GM18498 (cell line): Measurements from ENCODE around the gene HOXB3.
A peak's percentile ranks its signal among the peaks of the same experiment; 100 is the strongest.

Experiments used
- ATAC-seq: cut with Tn5 transposase; IDR thresholded peaks from one replicate; pipeline ENCODE4 v1.9.1; 2021; ENCODE audit warnings: mild to moderate bottlenecking, moderate library complexity; ENCODE audit not compliant: unreplicated experiment

HOXB3 gene

DNA sequence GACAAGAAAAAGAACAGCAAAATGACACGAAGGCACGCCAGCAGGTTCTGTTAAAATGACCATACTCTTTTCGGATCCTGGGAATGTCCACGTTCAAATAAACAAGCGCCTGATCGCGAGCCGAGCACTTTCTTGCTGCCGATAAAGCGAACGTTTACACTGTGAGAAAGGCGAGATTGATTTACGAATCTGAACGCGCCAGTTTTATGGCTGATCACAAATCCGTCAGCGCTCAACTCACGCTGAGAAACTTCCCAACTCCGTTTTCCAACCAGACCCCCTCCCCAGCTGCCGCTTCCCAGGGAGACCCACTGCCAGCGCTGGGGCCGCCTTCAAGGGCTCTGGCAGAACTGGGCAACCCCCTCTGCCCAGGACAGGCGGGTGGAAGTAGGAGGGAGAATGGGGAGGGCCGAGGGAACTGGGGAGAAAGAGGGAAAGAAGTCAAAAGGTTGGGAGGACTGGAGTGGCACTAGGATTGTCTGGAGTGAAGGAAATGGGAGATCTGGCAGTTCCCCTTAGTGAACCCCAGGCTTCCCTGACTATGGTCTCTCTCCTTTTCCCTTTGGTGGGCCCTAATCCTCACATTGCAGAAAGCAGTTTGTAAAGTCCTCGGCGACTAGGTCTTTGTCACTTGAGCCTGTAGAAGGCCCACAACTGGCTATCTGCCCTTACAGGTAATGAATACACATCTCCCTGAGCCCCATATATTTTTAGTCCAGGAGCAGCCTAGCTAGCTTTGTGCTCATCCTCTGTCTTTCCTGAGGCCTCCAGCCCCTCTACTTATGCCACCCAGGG lies 18.8 kb downstream of the HOXB3 start:
- ATAC-seq, result no peak

DNA sequence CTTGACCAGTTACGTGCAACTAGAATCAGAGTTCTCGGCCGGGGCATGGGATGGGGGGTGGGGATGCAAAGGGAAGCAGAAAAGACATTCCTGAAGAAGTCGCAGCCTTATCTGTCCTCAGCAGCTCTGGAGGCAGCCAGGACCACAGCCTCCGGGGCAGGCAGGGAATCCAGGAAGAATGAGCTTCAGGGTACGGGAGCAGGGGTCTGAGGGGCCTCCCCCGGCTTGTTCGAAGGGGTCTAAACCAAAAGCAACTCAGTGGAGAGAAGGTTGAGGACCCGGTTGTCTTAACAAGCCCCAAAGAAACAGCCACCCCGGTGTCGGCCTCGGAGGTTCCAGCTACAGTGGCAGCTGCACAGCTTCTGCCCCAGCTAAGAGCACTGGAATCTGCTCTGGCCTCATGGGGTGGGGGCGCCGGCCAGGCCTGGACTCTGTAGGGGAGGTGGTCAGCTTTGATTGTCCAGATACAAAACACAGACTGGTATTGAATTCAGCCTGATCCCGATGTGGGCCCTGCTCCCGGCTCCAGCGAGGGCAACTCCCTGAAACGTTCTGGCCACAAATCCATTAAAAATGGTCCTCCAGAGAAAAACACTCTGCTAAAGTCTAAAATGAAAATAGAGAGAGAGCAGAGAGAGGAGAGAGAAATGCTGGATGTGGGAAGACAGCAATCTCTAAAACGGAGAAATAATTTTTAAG lies 19.6 kb downstream of the HOXB3 start:
- no peak for ATAC-seq

DNA sequence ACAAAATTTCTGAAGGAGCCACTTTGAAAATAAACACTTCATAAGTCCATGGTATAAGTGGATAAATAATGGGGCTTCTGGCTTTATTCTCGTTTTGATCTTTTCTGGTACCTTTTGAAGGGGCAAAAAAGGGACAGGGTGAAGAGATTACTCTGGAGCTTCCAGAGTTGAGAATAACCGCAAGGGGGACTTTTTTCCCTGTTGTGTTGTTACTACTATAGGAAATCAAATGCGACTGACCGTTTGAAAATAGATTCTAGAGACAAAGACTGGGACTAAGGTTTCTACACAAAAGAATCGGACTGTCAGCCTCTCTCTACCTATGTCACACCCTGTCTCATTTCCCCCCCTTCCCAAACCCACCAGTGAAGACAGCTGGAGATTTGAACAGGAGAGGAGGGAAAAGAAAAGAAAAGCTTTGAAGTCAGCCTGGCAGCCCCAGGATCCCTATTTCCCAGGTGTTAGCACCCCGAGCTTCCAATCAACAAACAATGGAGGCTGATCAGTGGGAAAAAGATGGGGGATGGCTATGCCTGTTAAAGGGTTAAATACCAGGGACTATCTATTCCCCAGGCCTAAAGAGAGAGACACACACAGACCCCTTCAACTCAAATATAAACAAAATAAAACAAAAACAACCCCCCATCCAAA lies 20.2 kb downstream of the HOXB3 start:
- ATAC-seq, result no peak

DNA sequence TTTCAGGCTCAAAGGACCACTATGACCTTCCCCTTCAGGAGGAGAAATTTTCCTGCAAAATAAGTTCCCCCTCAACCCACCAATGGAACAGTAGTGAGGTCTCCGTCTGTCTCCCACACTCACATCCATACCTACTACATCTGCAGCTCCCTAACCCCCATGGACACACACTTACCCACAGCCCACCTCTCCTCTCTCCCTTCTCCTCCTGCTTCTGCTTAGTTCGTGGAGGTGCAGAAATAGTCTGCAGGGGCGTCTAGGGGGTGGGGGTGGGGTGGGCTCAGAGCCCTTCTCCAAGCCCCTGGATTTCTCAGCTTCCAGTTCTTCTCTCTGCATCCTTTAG lies 20.8 kb downstream of the HOXB3 start:
- ATAC-seq, result no peak

DNA sequence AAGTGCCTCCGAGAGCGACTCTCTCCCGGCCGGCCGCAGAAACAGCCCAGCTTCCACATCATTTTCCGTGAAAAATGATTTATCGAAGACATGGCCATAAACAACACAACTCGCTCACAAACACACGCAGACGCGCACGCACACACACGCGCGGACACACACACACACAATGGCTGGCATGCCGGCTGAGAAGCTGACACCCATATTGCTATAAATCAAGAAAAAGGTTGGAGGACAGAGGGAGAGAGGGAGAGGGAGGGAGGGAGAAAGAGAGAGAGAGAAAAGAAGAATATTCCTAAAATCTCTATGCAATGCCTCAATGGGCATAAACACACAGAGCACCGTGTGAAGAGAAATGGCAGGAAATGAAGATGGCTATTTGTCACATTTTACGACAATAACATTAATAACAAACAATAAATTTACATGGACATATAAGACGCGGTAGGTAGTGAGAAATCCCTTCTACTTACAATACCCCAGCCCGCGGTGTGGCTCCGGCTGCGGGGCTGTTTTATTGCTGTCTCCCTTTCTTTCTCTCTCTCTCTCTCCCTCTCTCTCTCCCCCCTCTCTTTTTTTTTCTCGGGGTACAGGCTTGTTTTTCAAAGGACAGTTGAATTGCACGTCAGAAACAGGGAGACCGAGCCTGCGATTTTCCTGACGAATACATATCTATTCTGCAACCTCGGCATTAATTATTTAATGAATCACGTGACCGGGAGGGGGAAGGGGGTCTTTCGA lies 21.4 kb downstream of the HOXB3 start:
- ATAC-seq, result no peak

DNA sequence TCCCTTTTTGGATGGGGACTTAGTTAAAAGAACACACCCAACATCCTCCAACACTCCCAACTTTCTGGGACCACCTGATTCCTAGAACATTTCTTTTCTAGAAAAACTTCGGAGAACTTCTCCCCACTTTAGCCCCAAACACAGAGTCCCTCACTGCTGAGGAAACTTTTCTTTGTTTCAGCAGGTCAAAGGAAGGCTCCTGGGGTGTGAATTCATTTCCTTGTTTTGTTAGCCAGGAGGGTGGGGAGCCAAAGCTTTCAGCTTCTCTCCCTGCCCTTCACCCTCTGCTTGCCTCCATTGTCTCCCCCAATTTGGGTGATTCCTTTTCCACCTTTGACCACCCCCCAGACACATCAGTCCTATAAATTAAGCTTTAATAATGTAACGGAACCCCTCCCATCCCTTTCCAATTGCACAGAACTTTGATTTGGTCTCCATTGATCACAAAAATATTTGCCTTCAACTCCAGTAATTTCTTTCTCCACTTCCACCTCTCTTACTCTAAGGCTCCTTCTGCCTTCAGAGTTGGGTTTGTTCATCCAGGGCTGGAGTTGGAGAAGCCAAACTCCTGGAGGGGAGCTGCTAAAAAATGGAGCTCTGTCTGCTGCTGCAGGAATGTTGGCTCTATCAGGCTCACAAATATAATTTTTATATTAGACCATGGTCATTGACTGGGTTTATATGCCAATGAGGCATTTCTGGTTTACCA lies 22.2 kb downstream of the HOXB3 start:
- no peak for ATAC-seq

DNA sequence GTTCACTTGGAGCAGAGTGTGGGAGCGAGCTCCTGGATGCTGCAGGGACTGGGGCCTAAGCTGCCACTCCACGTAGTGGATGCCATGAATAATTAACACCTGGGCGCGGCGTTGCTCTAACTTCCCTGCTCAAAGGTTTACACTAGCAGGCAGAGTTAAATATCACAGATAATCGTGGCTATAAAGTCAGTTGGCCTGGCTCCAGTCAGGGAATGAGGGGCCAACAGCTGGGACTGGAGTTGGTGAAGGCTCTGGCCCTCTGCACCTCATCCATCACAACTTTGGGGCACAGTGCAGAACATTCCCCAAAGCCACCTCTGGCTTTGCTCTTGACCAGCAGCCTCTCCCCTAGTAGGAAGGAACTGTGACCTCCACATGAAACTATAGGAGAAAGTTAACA lies 22.8 kb downstream of the HOXB3 start:
- no peak for ATAC-seq

DNA sequence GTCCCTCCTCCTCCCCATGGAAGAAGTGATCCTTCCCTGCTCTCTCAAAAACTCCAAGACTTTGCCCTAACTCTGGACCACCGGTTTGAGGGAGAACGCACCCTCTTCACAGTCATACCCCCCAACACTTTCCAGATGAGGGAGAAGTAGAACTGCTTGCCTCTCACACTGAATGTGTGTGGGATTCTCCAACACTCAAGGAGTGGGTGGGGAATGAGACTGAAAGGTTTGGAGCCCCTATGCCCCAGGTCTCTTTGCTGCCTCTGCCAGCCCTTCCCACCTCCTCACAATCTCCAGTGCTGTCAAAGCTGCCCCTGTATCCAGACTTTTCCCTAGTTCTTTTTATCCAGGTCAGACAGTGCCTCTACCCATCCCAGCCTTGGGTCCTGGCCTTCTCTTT lies 23.3 kb downstream of the HOXB3 start:
- ATAC-seq, result no peak

DNA sequence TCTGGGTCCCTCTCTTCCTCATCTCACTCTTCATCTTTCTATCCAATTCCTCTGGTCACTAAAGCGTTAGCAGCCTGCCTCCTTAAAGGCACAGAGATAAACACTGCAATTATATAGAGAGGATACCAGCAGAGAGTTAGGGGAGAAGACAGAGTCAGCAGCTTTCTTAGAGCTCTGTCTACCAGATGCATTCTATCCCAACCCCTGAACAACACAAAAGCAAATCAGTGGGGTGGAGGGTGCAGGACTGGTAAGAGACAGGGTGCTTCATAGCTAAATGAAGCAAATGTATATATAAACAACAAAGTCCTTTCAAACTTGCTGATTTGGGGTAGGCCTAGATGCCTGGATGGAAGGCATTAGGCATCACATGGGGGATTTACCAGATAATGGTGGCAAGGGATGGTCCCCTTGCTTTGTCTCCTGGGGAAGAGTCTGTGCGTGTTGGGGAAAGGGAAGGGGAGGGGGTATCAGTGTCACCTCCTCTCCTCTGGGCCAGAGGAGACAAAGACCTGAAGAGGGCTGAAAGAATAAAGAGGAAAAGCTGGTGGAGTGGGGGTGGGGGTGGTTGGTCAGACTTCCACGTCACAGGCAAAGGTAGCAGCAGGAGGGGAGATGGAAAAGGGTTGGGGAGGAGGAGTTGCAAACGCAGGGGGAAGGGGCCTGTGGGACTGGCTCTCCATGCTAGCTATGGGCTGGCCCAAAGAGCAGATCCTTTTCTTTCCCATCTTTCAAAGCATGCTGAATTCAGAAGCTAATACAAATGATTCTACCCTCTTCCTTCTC lies 23.9 kb downstream of the HOXB3 start:
- no peak for ATAC-seq

DNA sequence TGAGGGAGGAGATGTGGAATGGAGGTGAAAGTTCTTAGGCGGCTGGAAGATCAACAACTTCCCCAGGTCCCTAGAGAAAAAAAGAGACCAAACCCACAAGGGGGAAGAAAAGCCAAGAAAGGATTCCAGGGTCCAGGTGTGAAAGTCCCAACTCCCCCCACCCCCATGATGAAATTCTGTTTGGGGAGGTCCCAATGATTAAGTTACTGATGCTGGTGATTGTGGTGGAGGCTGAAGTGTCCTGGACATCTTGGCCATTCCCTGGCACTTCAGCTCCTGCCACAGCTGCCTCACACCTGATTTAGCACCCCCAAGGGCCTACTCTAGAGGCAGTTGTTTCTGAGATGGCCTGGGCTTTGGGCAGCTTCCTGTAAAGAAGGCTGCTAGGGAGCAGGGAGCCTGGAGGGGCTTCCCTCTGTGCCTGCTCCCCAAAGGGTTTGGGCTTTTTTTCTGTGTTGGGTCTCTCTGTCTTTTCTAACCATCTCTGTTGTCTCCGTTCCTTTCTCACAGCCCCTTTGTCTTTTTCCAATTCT lies 25.0 kb downstream of the HOXB3 start:
- no peak for ATAC-seq

DNA sequence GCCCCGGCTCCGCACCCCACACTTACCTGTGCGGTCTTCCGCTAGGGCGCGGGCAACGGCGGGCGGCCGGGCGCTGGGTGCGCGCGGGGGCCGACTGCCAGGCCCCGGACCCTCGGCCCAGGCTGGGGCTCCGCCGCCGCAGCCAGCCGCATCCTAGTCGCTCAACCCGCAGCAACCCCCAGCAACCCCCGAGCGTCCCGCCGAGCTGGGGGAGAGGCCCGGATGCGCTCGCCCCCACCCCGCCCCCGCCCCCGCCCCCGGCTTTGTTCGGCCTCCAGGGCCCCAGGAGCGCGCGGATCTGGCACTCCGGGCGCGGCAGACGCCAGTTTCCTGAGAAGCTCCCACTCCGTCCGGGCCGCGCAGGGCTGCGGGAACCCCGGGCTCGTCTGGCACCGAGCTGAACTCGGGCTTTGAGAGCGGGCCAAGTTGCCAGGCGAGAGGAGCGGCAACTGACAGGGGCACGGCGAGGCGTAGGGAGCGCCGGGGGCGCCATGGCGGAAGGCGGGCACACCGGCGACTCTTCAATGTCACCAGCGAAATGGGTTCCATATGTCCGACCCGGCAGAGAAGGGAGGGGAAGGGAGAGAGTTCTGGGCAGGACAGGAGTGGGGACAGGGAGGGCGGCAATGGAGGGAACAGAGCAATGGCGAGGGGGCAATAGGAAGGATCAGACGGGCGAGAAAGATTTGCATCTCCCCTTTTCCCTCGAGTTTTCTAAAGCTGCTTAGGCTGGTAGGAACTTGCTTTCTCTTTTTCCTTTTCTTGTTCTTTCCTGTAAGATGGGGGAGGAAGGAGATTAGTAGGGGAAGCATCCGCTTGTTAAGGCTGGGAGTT lies 25.6 kb downstream of the HOXB3 start:
- no peak for ATAC-seq

DNA sequence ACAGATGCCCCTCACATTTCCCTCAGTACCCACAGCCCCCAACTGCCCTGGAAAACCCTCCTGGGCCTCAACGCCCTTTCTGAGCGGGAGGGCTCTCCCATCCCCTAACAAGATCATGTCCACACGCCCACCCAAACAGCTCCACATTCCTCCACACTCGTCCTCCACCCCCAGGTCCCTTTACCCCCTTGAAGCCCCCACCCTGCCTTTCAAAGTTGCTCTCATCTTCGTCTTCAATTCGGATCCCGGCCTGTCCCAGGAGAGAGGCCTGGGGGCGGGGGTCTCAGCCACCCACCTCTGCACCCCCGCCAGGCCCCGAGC lies 26.2 kb downstream of the HOXB3 start:
- no peak for ATAC-seq

DNA sequence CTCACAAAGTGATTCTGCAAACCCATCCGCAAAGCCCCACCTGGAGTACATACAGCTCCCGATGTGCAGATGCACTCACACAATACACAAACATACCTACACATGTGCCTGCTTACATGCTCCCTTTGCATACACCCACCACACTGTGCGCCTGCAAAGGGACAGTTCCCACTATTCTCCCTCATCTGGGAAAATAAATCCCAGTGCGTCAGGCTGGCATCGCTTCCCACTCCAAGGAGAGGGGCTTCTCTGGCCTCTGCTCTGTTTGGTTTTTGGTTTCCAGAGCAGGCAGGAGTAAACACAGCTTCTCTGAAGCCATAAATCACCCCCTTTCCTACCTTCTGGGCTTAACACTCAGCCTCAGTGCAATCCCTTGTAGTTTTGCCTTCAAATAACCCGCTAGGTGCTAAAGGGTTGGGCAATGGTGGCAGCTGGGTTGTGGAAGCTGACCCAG lies 26.6 kb downstream of the HOXB3 start:
- ATAC-seq, result no peak

DNA sequence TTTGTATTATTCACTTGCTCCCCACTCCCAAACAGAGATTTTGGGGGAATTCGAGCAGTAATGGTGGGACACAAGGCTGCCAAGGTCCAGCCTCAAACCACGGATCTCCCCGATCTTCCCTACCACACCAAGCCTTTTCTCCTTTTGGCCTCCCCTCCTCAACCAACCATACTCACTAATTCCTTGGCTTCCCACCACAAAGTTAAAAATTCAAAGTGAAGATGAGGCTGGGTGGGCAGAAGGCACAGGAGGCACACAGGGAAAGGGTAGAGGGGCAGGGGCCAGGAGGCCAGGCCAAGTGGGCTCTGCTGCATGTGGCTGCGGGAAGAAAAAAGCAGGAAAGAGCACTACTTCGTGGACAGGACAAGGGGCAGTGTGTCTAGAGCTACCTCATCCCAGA lies 27.1 kb downstream of the HOXB3 start:
- ATAC-seq, result no peak

DNA sequence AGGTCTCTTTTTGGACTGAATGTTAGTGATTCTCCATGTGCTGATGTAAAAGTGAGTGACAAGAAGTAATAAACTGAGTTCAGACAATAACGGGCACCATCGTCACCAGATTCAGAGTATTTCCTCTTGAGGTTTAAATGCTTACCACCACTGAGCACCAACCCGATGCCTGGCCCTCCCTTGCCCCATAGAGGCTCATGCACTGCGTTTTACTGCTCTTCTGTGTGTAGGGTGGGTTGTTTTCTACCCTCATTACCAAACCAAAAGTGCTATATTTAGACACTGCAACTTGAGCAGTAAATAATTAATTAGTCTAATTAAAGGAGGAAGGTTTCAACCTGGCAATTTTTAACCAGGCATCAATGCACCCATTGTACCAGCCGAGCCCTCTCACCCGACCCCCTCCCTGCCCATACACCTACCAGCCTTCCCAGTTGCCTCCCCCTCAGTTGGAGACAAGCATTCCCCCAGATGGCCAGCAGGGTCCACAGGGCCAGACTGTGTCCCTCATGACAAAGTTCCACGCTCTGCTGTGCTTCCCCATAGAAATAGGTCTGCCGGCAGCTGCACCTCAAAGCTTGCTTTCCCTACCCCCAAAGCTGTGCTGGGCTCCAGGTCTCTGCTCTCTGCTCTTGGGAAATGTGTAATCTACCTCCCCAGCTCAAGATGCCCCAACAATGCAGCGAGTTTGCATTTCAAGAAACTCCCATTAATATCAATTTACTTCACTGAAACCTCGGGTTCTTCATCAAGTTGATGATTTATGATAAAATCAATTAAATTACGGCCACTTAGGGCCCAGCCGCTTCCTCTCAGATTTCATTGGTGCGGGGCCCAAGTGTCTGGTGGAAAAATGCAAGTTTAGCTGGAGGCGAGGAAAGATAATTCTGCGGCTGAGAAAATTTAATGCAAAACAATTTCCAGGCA lies 27.9 kb downstream of the HOXB3 start:
- peak; percentile 53 for ATAC-seq

DNA sequence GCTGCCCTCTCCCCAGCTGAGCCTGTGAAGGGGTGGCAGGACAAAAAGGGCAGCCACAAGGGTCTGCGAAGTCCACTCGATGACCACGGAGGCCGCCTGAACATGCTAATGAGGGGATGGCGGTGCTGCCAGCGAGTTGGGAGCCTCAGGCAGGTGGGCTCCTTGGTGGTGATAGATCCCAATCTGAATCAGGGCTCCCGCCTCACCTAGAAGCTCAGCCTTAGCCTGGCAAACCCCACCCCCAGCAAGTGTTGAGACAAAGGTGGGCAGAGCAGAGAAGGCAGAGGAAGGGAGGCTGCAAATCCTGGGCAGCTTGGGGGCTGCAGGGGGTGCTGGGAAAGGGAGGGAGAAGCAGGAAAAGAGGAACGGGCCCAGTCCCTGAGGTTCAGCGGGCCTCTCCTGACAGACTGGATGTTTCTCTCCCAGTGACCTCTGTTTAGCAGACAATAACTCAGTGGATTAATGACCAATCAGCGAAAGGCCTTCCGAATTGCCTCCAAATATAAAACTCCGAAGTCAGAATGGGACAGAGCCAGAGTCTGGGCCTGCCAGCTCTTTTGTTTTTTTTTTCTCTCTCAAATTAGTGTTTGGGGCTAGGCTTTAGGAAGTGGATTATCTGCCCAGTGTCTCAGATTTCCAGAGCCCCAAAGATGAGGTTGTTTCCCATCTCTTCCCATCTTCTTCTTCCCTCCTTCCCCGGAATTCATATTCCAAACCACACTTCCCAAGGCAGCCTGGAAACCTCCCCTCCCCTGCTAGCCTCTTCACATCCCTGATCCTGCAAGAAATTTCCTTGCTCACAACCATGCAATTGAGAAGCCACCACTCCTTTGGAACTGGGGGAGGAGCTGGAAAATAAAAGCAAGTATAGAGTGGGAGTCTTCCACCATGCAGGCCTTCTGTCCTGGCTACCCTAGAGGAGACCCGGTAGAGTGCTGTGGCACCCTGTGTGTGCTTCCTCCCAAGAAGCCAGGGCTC lies 29.9 kb downstream of the HOXB3 start:
- ATAC-seq, result no peak
